GM13976 (cell line): ENCODE results near the gene OR1F1.
A peak's percentile ranks its signal among the peaks of the same experiment; 100 is the strongest.

Experiments used
- DNase-seq: peaks from one replicate; pipeline ENCODE4 v3.0.0; 2012; ENCODE audit warnings: low spot score
- CTCF ChIP-seq: IDR thresholded peaks from 2 replicates; pipeline ENCODE4 v1.5.1; 2012; ENCODE audit warnings: borderline replicate concordance, mild to moderate bottlenecking; ENCODE audit not compliant: insufficient read depth; ENCODE audit errors: extremely low read depth, missing control alignments, control extremely low read depth
- in situ Hi-C: fragments of 300-500 bp; cut with MboI; formaldehyde crosslinking; loops from one replicate; pipeline ENCODE4 v1.12.0; 2022; ENCODE audit warnings: low sequenced_read_pairs, mixed read lengths, inconsistent platforms; ENCODE audit not compliant: unreplicated experiment

OR1F1 gene

GRCh38 chr16:3157229-3158025, 30.6 kb upstream of the OR1F1 start:
- no peak for TF ChIP-seq CTCF
- DNase-seq = peak; percentile 54
- in situ Hi-C loops = no loop called here

- DNase-seq = no peak
- no peak for TF ChIP-seq CTCF
- in situ Hi-C loops = no loop called here
These were observed 29.9 kb upstream of the OR1F1 start for GRCh38 chr16:3158026-3158509.

GRCh38 chr16:3158510-3159314, 29.3 kb upstream of the OR1F1 start:
- in situ Hi-C loops = no loop called here
- DNase-seq = peak; percentile 94

GRCh38 chr16:3161235-3162018, 26.6 kb upstream of the OR1F1 start:
- TF ChIP-seq CTCF = no peak
- in situ Hi-C loops = no loop called here
- DNase-seq = peak; percentile 19

More at GRCh38 chr16:3158510-3159314, 29.3 kb upstream of the OR1F1 start:
- TF ChIP-seq CTCF = no peak

- TF ChIP-seq CTCF = no peak
- in situ Hi-C loops = no loop called here
- DNase-seq = no peak
These were observed 23.6 kb upstream of the OR1F1 start for GRCh38 chr16:3164121-3164991.
